Upper lobe of left lung (tissue), 6 donors: ENCODE data around the gene SRSF10. TPM values are rescaled to one million over a fixed set of nuclear protein-coding genes. Genes with fewer than 3 reads are reported as not detected.
A peak's percentile ranks its signal among the peaks of the same experiment; 100 is the strongest.

ENCODE experiments used
- ATAC-seq, 2 donors: fragments of 200-7000 bp; cut with Tn5 transposase; one replicate each; pipeline ENCODE4 v1.9.1; 2022; ENCODE audit warnings: mild to moderate bottlenecking in 2 of 2, moderate library complexity in 2 of 2; ENCODE audit not compliant: low FRiP score in 2 of 2
- DNase-seq, 2 donors: peaks; one replicate each; pipeline ENCODE4 v3.0.0-alpha.2; 2019 to 2020
- H3K27ac ChIP-seq, 4 donors: fragments of 200-600 bp; sonication (generic); one replicate each; pipeline ENCODE4 v1.5.1; 2016 to 2019
- H3K27me3 ChIP-seq, 4 donors: fragments of 200-600 bp; sonication (generic); one replicate each; pipeline ENCODE4 v1.5.1; 2017 to 2019
- H3K36me3 ChIP-seq, 4 donors: fragments of 200-600 bp; sonication (generic); one replicate each; pipeline ENCODE4 v1.5.1; 2016 to 2019
- H3K4me1 ChIP-seq, 4 donors: fragments of 200-600 bp; sonication (generic); one replicate each; pipeline ENCODE4 v1.5.1; 2018 to 2019
- H3K4me3 ChIP-seq, 4 donors: fragments of 200-600 bp; sonication (generic); one replicate each; pipeline ENCODE4 v1.5.1; 2017 to 2019; ENCODE audit warnings: mild to moderate bottlenecking in 2 of 4, moderate library complexity in 1 of 4
- H3K9me3 ChIP-seq, 4 donors: fragments of 200-600 bp; sonication (generic); one replicate each; pipeline ENCODE4 v1.5.1; 2018 to 2019
- CTCF ChIP-seq, 6 experiments: fragments of 450-650 bp in 4 of 6; fragments of 200-600 bp in 2 of 6; sonication (generic) in 2 of 6; IDR thresholded peaks; one replicate each; pipeline ENCODE4 v1.5.1; 2016 to 2019; ENCODE audit warnings: antibody characterized with exemption in 6 of 6
- EP300 ChIP-seq, 4 donors: sonication (generic); formaldehyde crosslinking; IDR thresholded peaks; one replicate each; pipeline ENCODE4 v1.5.1; 2017; ENCODE audit warnings: antibody characterized with exemption in 4 of 4, control low read depth in 2 of 4
- POLR2A ChIP-seq, 4 donors: fragments of 450-650 bp; IDR thresholded peaks; one replicate each; pipeline ENCODE4 v1.5.1; 2016 to 2017; ENCODE audit warnings: antibody characterized with exemption in 4 of 4, mild to moderate bottlenecking in 2 of 4
- POLR2AphosphoS5 ChIP-seq, 2 donors: sonication (generic); formaldehyde crosslinking; IDR thresholded peaks; one replicate each; pipeline ENCODE4 v1.5.1; 2017; ENCODE audit warnings: antibody characterized with exemption in 2 of 2
- WGBS, 2 donors: methylation state at CpG; one replicate each; pipeline ENCODE4 v1.1.5; 2017 to 2018; 5-methylcytosine and 5-hydroxymethylcytosine counted together
- total RNA-seq, 6 donors: library from RNA; depleted of rRNA in 4 of 6; stranded (reverse); fragments of >200 nt in 4 of 6; gene quantifications; one replicate each; pipeline versions ENCODE4 v1.1.0 to v1.2.1, GENCODE V29; 2016 to 2021
- donor health status: DM: no; HTN: no; CAD: no; lungs with moderate emphysema.
- donor health status: DM: no; HTN: yes; CAD: no; lungs with severe emphysema.

SRSF10 gene
- total RNA-seq, 6 donors from 2014 or later, result 66.3 to 187 (median 88.7) TPM

- TF ChIP-seq EP300 (IDR thresholded peaks at IDR 0.05), result no peak
- no peak for TF ChIP-seq CTCF (IDR thresholded peaks at IDR 0.05)
- TF ChIP-seq POLR2AphosphoS5 (IDR thresholded peaks at IDR 0.05), result no peak
- no peak for TF ChIP-seq POLR2A (IDR thresholded peaks at IDR 0.05)
- H3K27ac ChIP-seq, result peak overlapping the region in 3 of 4 donors; percentile 10 to 99 (median 27)
- 51 to 71% methylated on average over 5 to 7 of the region's 7 CpGs for WGBS, 2 donors
- DNase-seq (peak in 1 of 2 donors; percentile 81), ATAC-seq (no peak)
- H3K36me3 ChIP-seq, result peaks cover 0 to 13% (median 0%) of the 10 kb centered on the region in 4 donors
- H3K4me3 ChIP-seq, result no peak overlapping the region
- H3K9me3 ChIP-seq, result no peaks in the 10 kb centered on the region
- no peaks in the 10 kb centered on the region for H3K27me3 ChIP-seq
- H3K4me1 ChIP-seq, result peaks cover 24 to 37% (median 28%) of the 10 kb centered on the region in 4 donors
These were observed 23.0 kb downstream of the SRSF10 start for GRCh38 chr1:23957096-23957495.

GRCh38 chr1:23953020-23953419 lies 27.1 kb downstream of the SRSF10 start:
- TF ChIP-seq CTCF (IDR thresholded peaks at IDR 0.05), result no peak
- no peak for TF ChIP-seq EP300 (IDR thresholded peaks at IDR 0.05)
- TF ChIP-seq POLR2AphosphoS5 (IDR thresholded peaks at IDR 0.05), result no peak
- no peak for TF ChIP-seq POLR2A (IDR thresholded peaks at IDR 0.05)
- Histone ChIP-seq H3K27me3 (no peaks in the 10 kb centered on the region), H3K4me3 (no peak overlapping the region), H3K27ac (no peak overlapping the region), H3K4me1 (peaks cover 9 to 19% (median 13%) of the 10 kb centered on the region in 4 donors), H3K36me3 (no peaks in the 10 kb centered on the region), H3K9me3 (no peaks in the 10 kb centered on the region)
- no peak for ATAC-seq
- no peak for DNase-seq
- 68 to 76% methylated on average over 3 of the region's 3 CpGs for WGBS, 2 donors

- no peaks in the 10 kb centered on the region for H3K36me3 ChIP-seq
- DNase-seq (no peak), ATAC-seq (no peak)
- H3K27ac ChIP-seq, result no peak overlapping the region
- no peaks in the 10 kb centered on the region for H3K27me3 ChIP-seq
- no peaks in the 10 kb centered on the region for H3K4me1 ChIP-seq
- H3K4me3 ChIP-seq, result no peak overlapping the region
- TF ChIP-seq CTCF (IDR thresholded peaks at IDR 0.05), result no peak
- no peak for TF ChIP-seq POLR2A (IDR thresholded peaks at IDR 0.05)
- TF ChIP-seq POLR2AphosphoS5 (IDR thresholded peaks at IDR 0.05), result no peak
- no peak for TF ChIP-seq EP300 (IDR thresholded peaks at IDR 0.05)
- peaks cover 0 to 6% (median 0%) of the 10 kb centered on the region in 4 donors for H3K9me3 ChIP-seq
These were observed 32.8 kb downstream of the SRSF10 start for GRCh38 chr1:23947366-23947765.

- peaks cover 0 to under 1% (median 0%) of the 10 kb centered on the region in 4 donors for H3K4me1 ChIP-seq
- no peak overlapping the region for H3K27ac ChIP-seq
- DNase-seq (no peak), ATAC-seq (no peak)
- H3K27me3 ChIP-seq, result no peaks in the 10 kb centered on the region
- H3K9me3 ChIP-seq, result no peaks in the 10 kb centered on the region
- TF ChIP-seq CTCF (IDR thresholded peaks at IDR 0.05) (no peak), POLR2A (IDR thresholded peaks at IDR 0.05) (no peak), POLR2AphosphoS5 (IDR thresholded peaks at IDR 0.05) (no peak), EP300 (IDR thresholded peaks at IDR 0.05) (no peak)
- no peaks in the 10 kb centered on the region for H3K36me3 ChIP-seq
- 50 to 71% methylated on average over 6 of the region's 6 CpGs for WGBS, 2 donors
- no peak overlapping the region for H3K4me3 ChIP-seq
These were observed 43.5 kb downstream of the SRSF10 start for GRCh38 chr1:23936481-23937176.

- ATAC-seq (no peak), DNase-seq (no peak)
- no peak overlapping the region for H3K4me3 ChIP-seq
- H3K36me3 ChIP-seq, result no peaks in the 10 kb centered on the region
- 88 to 100% methylated on average over 1 of the region's 1 CpG for WGBS, 2 donors
- no peaks in the 10 kb centered on the region for H3K27me3 ChIP-seq
- H3K27ac ChIP-seq, result peak overlapping the region in 1 of 4 donors; percentile 72
- TF ChIP-seq POLR2A (IDR thresholded peaks at IDR 0.05) (no peak), CTCF (IDR thresholded peaks at IDR 0.05) (no peak), POLR2AphosphoS5 (IDR thresholded peaks at IDR 0.05) (no peak), EP300 (IDR thresholded peaks at IDR 0.05) (no peak)
- H3K4me1 ChIP-seq, result peaks cover 0 to 9% (median 0%) of the 10 kb centered on the region in 4 donors
- H3K9me3 ChIP-seq, result no peaks in the 10 kb centered on the region
These were observed 48.6 kb downstream of the SRSF10 start for GRCh38 chr1:23931491-23931880.
